HepG2 (cell line): ENCODE data around the gene ROMO1. TPM values are rescaled to one million over a fixed set of nuclear protein-coding genes. Genes with fewer than 3 reads are reported as not detected.

Experiments used
- ATF1 ChIP-seq: IDR thresholded peaks from 2 replicates; pipeline ENCODE4 v1.6.1; 2016; ENCODE audit warnings: mild to moderate bottlenecking, control low read depth
- CAMTA2 ChIP-seq: sonication (generic); formaldehyde crosslinking; IDR thresholded peaks from 2 replicates; pipeline ENCODE4 v1.4.0; 2020; ENCODE audit warnings: mild to moderate bottlenecking, missing genetic modification reagents, borderline replicate concordance
- CCDC6 ChIP-seq: sonication (generic); formaldehyde crosslinking; IDR thresholded peaks from 2 replicates; pipeline ENCODE4 v1.8.1; 2022; ENCODE audit warnings: mild to moderate bottlenecking, missing genetic modification reagents, moderate library complexity
- DMAP1 ChIP-seq: IDR thresholded peaks from 2 replicates; pipeline ENCODE4 v1.6.1; 2016
- FOXC1 ChIP-seq: sonication (generic); formaldehyde crosslinking; IDR thresholded peaks from 2 replicates; pipeline ENCODE4 v1.8.0; 2022; ENCODE audit warnings: mild to moderate bottlenecking, missing genetic modification reagents, borderline replicate concordance
- JDP2 ChIP-seq: sonication (generic); formaldehyde crosslinking; IDR thresholded peaks from 2 replicates; pipeline ENCODE4 v1.8.1; 2022; ENCODE audit warnings: missing genetic modification reagents, borderline replicate concordance
- JUN ChIP-seq: sonication (generic); formaldehyde crosslinking; IDR thresholded peaks from 2 replicates; pipeline ENCODE4 v1.4.0; 2020; ENCODE audit warnings: mild to moderate bottlenecking, missing genetic modification reagents
- MEIS2 ChIP-seq: sonication (generic); formaldehyde crosslinking; IDR thresholded peaks from 2 replicates; pipeline ENCODE4 v1.9.0; 2021; ENCODE audit warnings: mild to moderate bottlenecking, missing genetic modification reagents
- MTF1 ChIP-seq: sonication (generic); formaldehyde crosslinking; IDR thresholded peaks from 2 replicates; pipeline ENCODE4 v1.5.0; 2020; ENCODE audit warnings: missing genetic modification reagents
- SMARCE1 ChIP-seq: fragments of 450-650 bp; IDR thresholded peaks from 2 replicates; pipeline ENCODE4 v1.6.1; 2017; ENCODE audit warnings: borderline replicate concordance
- SOX5 ChIP-seq: IDR thresholded peaks from 2 replicates; pipeline ENCODE4 v1.6.1; 2016; ENCODE audit warnings: borderline replicate concordance
- SSRP1 ChIP-seq: IDR thresholded peaks from 2 replicates; pipeline ENCODE4 v1.6.1; 2016; ENCODE audit warnings: control low read depth
- STAG1 ChIP-seq: sonication (generic); formaldehyde crosslinking; IDR thresholded peaks from 2 replicates; pipeline ENCODE4 v1.4.0; 2020; ENCODE audit warnings: missing genetic modification reagents
- TBL1XR1 ChIP-seq: fragments of 150-350 bp; IDR thresholded peaks from 2 replicates; pipeline ENCODE4 v1.6.1; 2014; ENCODE audit warnings: borderline replicate concordance, low read length; ENCODE audit not compliant: partially characterized antibody
- ZFYVE20 ChIP-seq: sonication (generic); formaldehyde crosslinking; IDR thresholded peaks from 2 replicates; pipeline ENCODE4 v1.8.0; 2023; ENCODE audit warnings: low read depth, mild to moderate bottlenecking, moderate library complexity, missing genetic modification reagents, borderline replicate concordance
- ZNF160 ChIP-seq: sonication (generic); formaldehyde crosslinking; IDR thresholded peaks from 2 replicates; pipeline ENCODE4 v1.8.0; 2022; ENCODE audit warnings: mild to moderate bottlenecking, inconsistent platforms, missing genetic modification reagents
- ZNF24 ChIP-seq: fragments of 450-650 bp; IDR thresholded peaks from 2 replicates; pipeline ENCODE4 v1.6.1; 2017; ENCODE audit warnings: antibody characterized with exemption, mild to moderate bottlenecking
- ZNF546 ChIP-seq: sonication (generic); formaldehyde crosslinking; conservative IDR thresholded peaks from 2 replicates; pipeline ENCODE4 v1.8.1; 2023; ENCODE audit warnings: mild to moderate bottlenecking, missing genetic modification reagents
- ZNF747 ChIP-seq: sonication (generic); formaldehyde crosslinking; IDR thresholded peaks from 2 replicates; pipeline ENCODE4 v1.8.1; 2023; ENCODE audit warnings: missing genetic modification reagents, mild to moderate bottlenecking, borderline replicate concordance
- ZNF772 ChIP-seq: sonication (generic); formaldehyde crosslinking; IDR thresholded peaks from 2 replicates; pipeline ENCODE4 v1.5.0; 2020; ENCODE audit warnings: mild to moderate bottlenecking, missing genetic modification reagents
- ZSCAN31 ChIP-seq: sonication (generic); formaldehyde crosslinking; IDR thresholded peaks from 2 replicates; pipeline ENCODE4 v1.5.0; 2020; ENCODE audit warnings: low read depth, mild to moderate bottlenecking, missing genetic modification reagents
- polyA plus RNA-seq, 8 experiments: library from polyadenylated mRNA; depleted of rRNA in 3 of 8; stranded (reverse) in 7 of 8; unstranded in 1 of 8; fragments of >200 nt; fragmentation: Illumina TruSeq in 4 of 8; extraction: Trizol in 4 of 8; gene quantifications; 2 replicates each; pipeline versions ENCODE4 v1.2.1 to v1.2.3, GENCODE V29; 2011 to 2016; ENCODE audit warnings: low read depth in 4 of 8, missing spikeins in 1 of 8, mixed read lengths in 1 of 8; ENCODE audit not compliant: insufficient read depth in 1 of 8
- total RNA-seq, 5 experiments: library from RNA; depleted of rRNA; stranded (reverse); fragments of >200 nt; fragmentation: Illumina TruSeq; extraction: Trizol; gene quantifications; 2 replicates each; pipeline ENCODE4 v1.2.3, GENCODE V29; 2016; ENCODE audit warnings: low read depth in 1 of 5
- TF ChIP-seq, protein P1 (sequence below): sonication (generic); formaldehyde crosslinking; conservative IDR thresholded peaks from 2 replicates; pipeline ENCODE4 v1.4.0; 2020; ENCODE audit warnings: missing genetic modification reagents
- TF ChIP-seq, protein P2 (sequence below): sonication (generic); formaldehyde crosslinking; conservative IDR thresholded peaks from 2 replicates; pipeline ENCODE4 v1.8.0; 2022; ENCODE audit warnings: missing genetic modification reagents
- TF ChIP-seq, protein P3 (sequence below): IDR thresholded peaks from 2 replicates; pipeline ENCODE4 v1.6.1; 2018; ENCODE audit warnings: missing genetic modification reagents, mild to moderate bottlenecking, missing compliant biosample characterization
- TF ChIP-seq, protein P4 (sequence below): sonication (generic); formaldehyde crosslinking; IDR thresholded peaks from 2 replicates; pipeline ENCODE4 v1.9.0; 2022; ENCODE audit warnings: low read depth, missing genetic modification reagents

The ROMO1 gene
- total and polyA plus RNA-seq, 2 of the 13 experiments (the other 11 are each of a cell fraction or from before 2014, with no cell fraction given) = 636 to 755 TPM

- TF ChIP-seq SSRP1 (CRISPR knock-in tag) (no peak), ZNF160 (CRISPR knock-in tag) (peak; percentile 39; the same call in 1 of the 2 replicates), CAMTA2 (CRISPR knock-in tag) (peak; percentile 95), DMAP1 (CRISPR knock-in tag) (peak; percentile 9; the same call in 1 of the 2 replicates), FOXC1 (CRISPR knock-in tag) (0 out of 2 replicates have a peak, but pooled peaks have one; percentile 22), JDP2 (CRISPR knock-in tag) (no peak), JUN (CRISPR knock-in tag) (no peak), ZNF747 (CRISPR knock-in tag) (no peak), ZNF772 (CRISPR knock-in tag) (no peak), STAG1 (CRISPR knock-in tag) (no peak), ZNF546 (no peak), MEIS2 (no peak), SOX5 (CRISPR knock-in tag) (no peak), ZSCAN31 (CRISPR knock-in tag) (0 out of 2 replicates have a peak, but pooled peaks have one; percentile 75), CCDC6 (CRISPR knock-in tag) (no peak), ATF1 (CRISPR knock-in tag) (no peak), MTF1 (no peak), ZFYVE20 (no peak), TBL1XR1 (no peak), ZNF24 (no peak), SMARCE1 (no peak)
- TF ChIP-seq, protein P1, sequence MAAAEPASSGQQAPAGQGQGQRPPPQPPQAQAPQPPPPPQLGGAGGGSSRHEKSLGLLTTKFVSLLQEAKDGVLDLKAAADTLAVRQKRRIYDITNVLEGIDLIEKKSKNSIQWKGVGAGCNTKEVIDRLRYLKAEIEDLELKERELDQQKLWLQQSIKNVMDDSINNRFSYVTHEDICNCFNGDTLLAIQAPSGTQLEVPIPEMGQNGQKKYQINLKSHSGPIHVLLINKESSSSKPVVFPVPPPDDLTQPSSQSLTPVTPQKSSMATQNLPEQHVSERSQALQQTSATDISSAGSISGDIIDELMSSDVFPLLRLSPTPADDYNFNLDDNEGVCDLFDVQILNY = no peak
- TF ChIP-seq, protein P2, sequence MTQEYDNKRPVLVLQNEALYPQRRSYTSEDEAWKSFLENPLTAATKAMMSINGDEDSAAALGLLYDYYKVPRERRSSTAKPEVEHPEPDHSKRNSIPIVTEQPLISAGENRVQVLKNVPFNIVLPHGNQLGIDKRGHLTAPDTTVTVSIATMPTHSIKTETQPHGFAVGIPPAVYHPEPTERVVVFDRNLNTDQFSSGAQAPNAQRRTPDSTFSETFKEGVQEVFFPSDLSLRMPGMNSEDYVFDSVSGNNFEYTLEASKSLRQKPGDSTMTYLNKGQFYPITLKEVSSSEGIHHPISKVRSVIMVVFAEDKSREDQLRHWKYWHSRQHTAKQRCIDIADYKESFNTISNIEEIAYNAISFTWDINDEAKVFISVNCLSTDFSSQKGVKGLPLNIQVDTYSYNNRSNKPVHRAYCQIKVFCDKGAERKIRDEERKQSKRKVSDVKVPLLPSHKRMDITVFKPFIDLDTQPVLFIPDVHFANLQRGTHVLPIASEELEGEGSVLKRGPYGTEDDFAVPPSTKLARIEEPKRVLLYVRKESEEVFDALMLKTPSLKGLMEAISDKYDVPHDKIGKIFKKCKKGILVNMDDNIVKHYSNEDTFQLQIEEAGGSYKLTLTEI (CRISPR knock-in tag) = no peak
- TF ChIP-seq, protein P3, sequence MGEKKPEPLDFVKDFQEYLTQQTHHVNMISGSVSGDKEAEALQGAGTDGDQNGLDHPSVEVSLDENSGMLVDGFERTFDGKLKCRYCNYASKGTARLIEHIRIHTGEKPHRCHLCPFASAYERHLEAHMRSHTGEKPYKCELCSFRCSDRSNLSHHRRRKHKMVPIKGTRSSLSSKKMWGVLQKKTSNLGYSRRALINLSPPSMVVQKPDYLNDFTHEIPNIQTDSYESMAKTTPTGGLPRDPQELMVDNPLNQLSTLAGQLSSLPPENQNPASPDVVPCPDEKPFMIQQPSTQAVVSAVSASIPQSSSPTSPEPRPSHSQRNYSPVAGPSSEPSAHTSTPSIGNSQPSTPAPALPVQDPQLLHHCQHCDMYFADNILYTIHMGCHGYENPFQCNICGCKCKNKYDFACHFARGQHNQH = no peak
- TF ChIP-seq, protein P4, sequence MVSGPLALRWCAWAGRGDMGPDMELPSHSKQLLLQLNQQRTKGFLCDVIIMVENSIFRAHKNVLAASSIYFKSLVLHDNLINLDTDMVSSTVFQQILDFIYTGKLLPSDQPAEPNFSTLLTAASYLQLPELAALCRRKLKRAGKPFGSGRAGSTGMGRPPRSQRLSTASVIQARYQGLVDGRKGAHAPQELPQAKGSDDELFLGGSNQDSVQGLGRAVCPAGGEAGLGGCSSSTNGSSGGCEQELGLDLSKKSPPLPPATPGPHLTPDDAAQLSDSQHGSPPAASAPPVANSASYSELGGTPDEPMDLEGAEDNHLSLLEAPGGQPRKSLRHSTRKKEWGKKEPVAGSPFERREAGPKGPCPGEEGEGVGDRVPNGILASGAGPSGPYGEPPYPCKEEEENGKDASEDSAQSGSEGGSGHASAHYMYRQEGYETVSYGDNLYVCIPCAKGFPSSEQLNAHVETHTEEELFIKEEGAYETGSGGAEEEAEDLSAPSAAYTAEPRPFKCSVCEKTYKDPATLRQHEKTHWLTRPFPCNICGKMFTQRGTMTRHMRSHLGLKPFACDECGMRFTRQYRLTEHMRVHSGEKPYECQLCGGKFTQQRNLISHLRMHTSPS (CRISPR knock-in tag) = peak; percentile 47; the same call in 1 of the 2 replicates
These were observed 1.4 kb upstream of the ROMO1 start (continued) for GRCh38 chr20:35697696-35698297.
